GM12878 (cell line): ENCODE data around the gene OLIG2.

Experiments used
- CBFB ChIP-seq: IDR thresholded peaks from 2 replicates; pipeline ENCODE4 v1.6.1; 2016; ENCODE audit warnings: antibody characterized with exemption, low read depth
- CTCF ChIP-seq, 3 experiments: IDR thresholded peaks in 2 of 3; conservative IDR thresholded peaks in 1 of 3; 2 replicates each; pipeline ENCODE4 v1.5.1; 2011; ENCODE audit warnings: low read depth in 3 of 3, low read length in 3 of 3, mild to moderate bottlenecking in 3 of 3, control low read depth in 2 of 3, moderate library complexity in 2 of 3, inconsistent platforms in 1 of 3, mixed read lengths in 1 of 3; ENCODE audit not compliant: control insufficient read depth in 2 of 3, insufficient read depth in 1 of 3; ENCODE audit errors: extremely low read depth in 1 of 3
- EP300 ChIP-seq, 2 experiments: fragments of 150-350 bp in 1 of 2; IDR thresholded peaks; 2 replicates each; pipeline ENCODE4 v1.6.1; 2011 to 2012; ENCODE audit warnings: low read depth in 2 of 2, low read length in 2 of 2, borderline replicate concordance in 1 of 2, improper control_type of control experiment in 1 of 2, inconsistent platforms in 1 of 2; ENCODE audit not compliant: control insufficient read depth in 1 of 2
- ETV6 ChIP-seq, 2 experiments: fragments of 450-650 bp in 1 of 2; IDR thresholded peaks in 1 of 2; conservative IDR thresholded peaks in 1 of 2; 2 replicates each; pipeline ENCODE4 v1.6.1; 2014; ENCODE audit warnings: antibody characterized with exemption in 1 of 2, borderline replicate concordance in 1 of 2, low read depth in 1 of 2, mild to moderate bottlenecking in 1 of 2, moderate library complexity in 1 of 2
- EZH2 ChIP-seq: IDR thresholded peaks from 2 replicates; pipeline ENCODE4 v1.6.1; 2012; ENCODE audit warnings: low read depth, mild to moderate bottlenecking, control low read depth, inconsistent platforms, low read length, borderline replicate concordance; ENCODE audit not compliant: control insufficient read depth
- FOXK2 ChIP-seq: fragments of 450-650 bp; IDR thresholded peaks from 2 replicates; pipeline ENCODE4 v1.6.1; 2017; ENCODE audit warnings: mild to moderate bottlenecking, moderate library complexity
- KDM1A ChIP-seq: fragments of 200-600 bp; sonication (generic); IDR thresholded peaks from 2 replicates; pipeline ENCODE4 v1.6.1; 2016; ENCODE audit warnings: borderline replicate concordance
- PBX3 ChIP-seq: IDR thresholded peaks from 2 replicates; pipeline ENCODE4 v1.6.1; 2011; ENCODE audit warnings: mild to moderate bottlenecking, low read depth, low read length, moderate library complexity; ENCODE audit not compliant: insufficient replicate concordance
- RAD21 ChIP-seq: IDR thresholded peaks from 2 replicates; pipeline ENCODE4 v1.6.1; 2011; ENCODE audit warnings: mild to moderate bottlenecking, low read depth, low read length, moderate library complexity; ENCODE audit not compliant: insufficient read depth
- RAD51 ChIP-seq: fragments of 450-650 bp; IDR thresholded peaks from 2 replicates; pipeline ENCODE4 v1.6.1; 2016; ENCODE audit warnings: moderate library complexity, mild to moderate bottlenecking, inconsistent platforms
- RCOR1 ChIP-seq: conservative IDR thresholded peaks from 2 replicates; pipeline ENCODE4 v1.6.1; 2012; ENCODE audit warnings: low read depth, low read length, improper control_type of control experiment
- SMC3 ChIP-seq: IDR thresholded peaks from 2 replicates; pipeline ENCODE4 v1.6.1; 2011; ENCODE audit warnings: low read length, improper control_type of control experiment, borderline replicate concordance
- SP1 ChIP-seq: IDR thresholded peaks from one replicate; pipeline ENCODE4 v1.6.1; 2011; ENCODE audit warnings: low read depth, low read length
- ZBTB11 ChIP-seq: fragments of 450-650 bp; formaldehyde crosslinking; IDR thresholded peaks from 2 replicates; pipeline ENCODE4 v1.5.0; 2022; ENCODE audit warnings: mild to moderate bottlenecking, missing genetic modification characterization

GRCh38 chr21:33030633-33031032, 4.9 kb downstream of the OLIG2 start:
- no peak for TF ChIP-seq FOXK2
- no peak for TF ChIP-seq SP1
- TF ChIP-seq KDM1A: no peak
- no peak for TF ChIP-seq PBX3
- TF ChIP-seq EP300 (IDR thresholded peaks at IDR 0.05; ENCODE audit: borderline replicate concordance in 1 of 2, control insufficient read depth in 1 of 2, low read depth in 2 of 2, low read length in 2 of 2): no peak
- no peak for TF ChIP-seq CBFB
- no peak for TF ChIP-seq CTCF (IDR thresholded peaks at IDR 0.05 in 2 of 3, conservative IDR thresholded peaks at IDR 0.05 in 1 of 3; ENCODE audit: control insufficient read depth in 2 of 3, extremely low read depth in 1 of 3, insufficient read depth in 1 of 3, low read depth in 3 of 3, low read length in 3 of 3)
- TF ChIP-seq ZBTB11 (CRISPR knock-in tag): no peak
- TF ChIP-seq EZH2: no peak
- TF ChIP-seq RCOR1: no peak
- TF ChIP-seq ETV6 (conservative IDR thresholded peaks at IDR 0.05 in 1 of 2, IDR thresholded peaks at IDR 0.05 in 1 of 2; ENCODE audit: borderline replicate concordance in 1 of 2, low read depth in 1 of 2): no peak
- TF ChIP-seq RAD51: no peak
- TF ChIP-seq SMC3: no peak
- no peak for TF ChIP-seq RAD21
